Adrenal gland (tissue), 12 donors: ENCODE measurements around the gene SH2D4B. TPM values are rescaled to one million over a fixed set of nuclear protein-coding genes. Genes with fewer than 3 reads are reported as not detected.

Experiments used
- DNase-seq, 7 donors: peaks; one replicate each; pipeline ENCODE4 v3.0.0-alpha.2; 2019 to 2020
- H3K27ac ChIP-seq, 5 donors: fragments of 200-600 bp; sonication (generic) in 4 of 5; 1 replicate in 3 of 5; 2 replicates in 2 of 5; pipeline versions ENCODE4 v1.5.1 to v1.8.0; 2016 to 2020; ENCODE audit warnings: mild to moderate bottlenecking in 1 of 5
- H3K27me3 ChIP-seq: fragments of 200-600 bp; 2 replicates; pipeline ENCODE4 v1.8.0; 2021
- H3K36me3 ChIP-seq, 2 donors: fragments of 200-600 bp; replicated peaks in 1 of 2; 1 replicate in 1 of 2; 2 replicates in 1 of 2; pipeline versions ENCODE4 v1.5.1 to v1.8.0; 2018 to 2022
- H3K4me1 ChIP-seq, 2 donors: fragments of 200-600 bp; replicated peaks in 1 of 2; 1 replicate in 1 of 2; 2 replicates in 1 of 2; pipeline versions ENCODE4 v1.5.1 to v1.8.0; 2018 to 2021
- H3K4me3 ChIP-seq, 4 donors: fragments of 200-600 bp; sonication (generic) in 3 of 4; one replicate each; pipeline ENCODE4 v1.5.1; 2016 to 2018
- H3K9me3 ChIP-seq, 3 donors: fragments of 200-600 bp; sonication (generic) in 1 of 3; replicated peaks in 1 of 3; 1 replicate in 2 of 3; 2 replicates in 1 of 3; pipeline versions ENCODE4 v1.5.1 to v1.8.0; 2016 to 2021
- CTCF ChIP-seq, 6 experiments: fragments of 450-650 bp in 4 of 6; fragments of 200-600 bp in 2 of 6; sonication (generic) in 1 of 6; IDR thresholded peaks; 1 replicate in 5 of 6; 2 replicates in 1 of 6; pipeline versions ENCODE4 v1.5.1 to v1.8.0; 2016 to 2021; ENCODE audit warnings: antibody characterized with exemption in 6 of 6, mild to moderate bottlenecking in 2 of 6, moderate library complexity in 1 of 6
- POLR2A ChIP-seq, 2 donors: fragments of 450-650 bp; IDR thresholded peaks; one replicate each; pipeline ENCODE4 v1.6.1; 2017; ENCODE audit warnings: antibody characterized with exemption in 2 of 2, mild to moderate bottlenecking in 2 of 2, moderate library complexity in 1 of 2
- WGBS, 4 donors: extraction: QIAGEN DNeasy Blood & Tissue Kit in 2 of 4; methylation state at CpG; one replicate each; pipeline versions ENCODE4 v1.1.5 to v1.1.7; 2013 to 2017; 5-methylcytosine and 5-hydroxymethylcytosine counted together
- intact Hi-C, 2 donors: fragments of 100-400 bp; cut with DNase I; formaldehyde crosslinking; loops; one replicate each; pipeline versions ENCODE4 v1.14.1 to v1.15.0; 2022 to 2023
- polyA plus RNA-seq, 3 donors: library from polyadenylated mRNA; stranded (reverse); fragments of 200-250 nt in 2 of 3; fragments of 350-450 nt in 1 of 3; fragmentation: Illumina TruSeq in 1 of 3; extraction: RNeasy Lipid Tissue Mini Kit (QIAGEN cat#74804) in 1 of 3; gene quantifications; one replicate each; pipeline ENCODE4 v1.2.3, GENCODE V29; 2013 to 2014
- total RNA-seq, 9 donors: library from RNA; depleted of rRNA in 4 of 9; stranded (reverse); fragments of >200 nt in 4 of 9; fragments of 120-200 nt in 1 of 9; fragmentation: NEBNext Ultra II Directional in 1 of 9; extraction: Animal tissue kit (Norgen Biotek cat#: 25700) in 1 of 9; gene quantifications; one replicate each; pipeline versions ENCODE4 v1.1.0 to v1.2.4, GENCODE V29; 2013 to 2023
- donor health status: healthy with polysubstance abuse.
- donor health status: Bipolar disorder and iron deficiency.
- donor health status: DM: yes; HTN: yes; CAD: no.
- donor health status: DM: no; HTN: no; CAD: no.
- donor health status: DM: no; HTN: no; CAD: no.
- donor health status: DM: yes; HTN: yes; CAD: no.

SH2D4B gene
- total and polyA plus RNA-seq, 12 donors = 0.06 to 0.35 (median 0.07) TPM; not detected in 9

- no peaks in the 10 kb centered on the region for H3K27me3 ChIP-seq
- H3K27ac ChIP-seq = no peak overlapping the region
- no peak for DNase-seq
- no peak for TF ChIP-seq POLR2A (IDR thresholded peaks at IDR 0.05)
- no peak for TF ChIP-seq CTCF (IDR thresholded peaks at IDR 0.05)
- no peaks in the 10 kb centered on the region for H3K9me3 ChIP-seq
- WGBS, 4 donors = 71 to 84% (median 75%) methylated on average over 3 of the region's 3 CpGs
- intact Hi-C loops = loop anchor here in 1 of 2 donors (10.0 kb wide), 2 partner anchors 231 to 331 kb away; no protein-coding TSS in a partner anchor
- H3K4me3 ChIP-seq = no peak overlapping the region
- no peaks in the 10 kb centered on the region for H3K36me3 ChIP-seq
- H3K4me1 ChIP-seq = no peaks in the 10 kb centered on the region
Measured at GRCh38 chr10:80693565-80693964, 155.9 kb downstream of the SH2D4B start.

- intact Hi-C loops = loop anchor here in 1 of 2 donors (10.0 kb wide), 2 partner anchors 230 to 330 kb away; no protein-coding TSS in a partner anchor
- 78 to 86% (median 81%) methylated on average over 4 to 5 of the region's 5 CpGs for WGBS, 4 donors
Measured at GRCh38 chr10:80694930-80695329, 157.2 kb downstream of the SH2D4B start.

More at GRCh38 chr10:80694930-80695329, 157.2 kb downstream of the SH2D4B start:
- Histone ChIP-seq H3K9me3 (no peaks in the 10 kb centered on the region), H3K27me3 (no peaks in the 10 kb centered on the region), H3K4me1 (no peaks in the 10 kb centered on the region), H3K27ac (no peak overlapping the region), H3K4me3 (no peak overlapping the region), H3K36me3 (no peaks in the 10 kb centered on the region)
- no peak for DNase-seq
- no peak for TF ChIP-seq POLR2A (IDR thresholded peaks at IDR 0.05)
- TF ChIP-seq CTCF (IDR thresholded peaks at IDR 0.05) = no peak

Other genes starting within 250 kb of the SH2D4B start
- gene MAT1A, start 248.2 kb upstream of the SH2D4B start, total RNA-seq = 10 to 100 TPM in 1 of 9 donors, 1 to 10 TPM in 2, under 1 TPM in 5, not detected in 1; 0.29 to 15.1 (median 0.83) TPM
- under 1 TPM; 0.16 to 0.46 (median 0.20) TPM for gene MAT1A, start 248.2 kb upstream of the SH2D4B start, polyA plus RNA-seq
- gene DYDC1, start 181.1 kb upstream of the SH2D4B start, total RNA-seq = not detected
- not detected for gene DYDC1, start 181.1 kb upstream of the SH2D4B start, polyA plus RNA-seq
- under 1 TPM in 1 of 9 donors, not detected in 8; 0.33 TPM for gene DYDC2, start 181.1 kb upstream of the SH2D4B start, total RNA-seq
- gene DYDC2, start 181.1 kb upstream of the SH2D4B start, polyA plus RNA-seq = not detected
- 100 to 1,000 TPM in 1 of 9 donors, 10 to 100 TPM in 8; 12.7 to 140 (median 23.1) TPM for gene PRXL2A, start 129.4 kb upstream of the SH2D4B start, total RNA-seq
- gene PRXL2A, start 129.4 kb upstream of the SH2D4B start, polyA plus RNA-seq = 10 to 100 TPM; 24.0 to 42.6 (median 35.8) TPM
- gene TSPAN14, start 83.6 kb upstream of the SH2D4B start, total RNA-seq = 100 to 1,000 TPM in 1 of 9 donors, 10 to 100 TPM in 8; 21.7 to 112 (median 53.4) TPM
- gene TSPAN14, start 83.6 kb upstream of the SH2D4B start, polyA plus RNA-seq = 10 to 100 TPM; 13.1 to 19.5 (median 17.9) TPM